SIG-M5 treated with dmso at 0.1 percent for 504 hours (cell line): ENCODE data around the gene FAM20C.
A peak's percentile ranks its signal among the peaks of the same experiment; 100 is the strongest.
"Not testable (repeated sequence)": the region's sequence is repeated elsewhere in the genome, so short reads cannot be mapped to it uniquely, and the experiment has no call there.

Experiments used
- DNase-seq: peaks from one replicate; lab custom pipeline; 2025; ENCODE audit not compliant: unreplicated experiment; lab: John Stamatoyannopoulos, UW

The FAM20C gene

GRCh38 chr7:289209-289755 is 96.9 kb downstream of the FAM20C start:
- no peak for DNase-seq

- DNase-seq = no peak
These were observed 97.6 kb downstream of the FAM20C start, which contains the start of gene FOXL3 for GRCh38 chr7:289756-290553. TSS of gene FOXL3 (plus strand) at chr7:290170. CDS start at chr7:290170, 0 bp downstream.

GRCh38 chr7:290554-291372 is 98.4 kb downstream of the FAM20C start:
- DNase-seq = no peak

DNA sequence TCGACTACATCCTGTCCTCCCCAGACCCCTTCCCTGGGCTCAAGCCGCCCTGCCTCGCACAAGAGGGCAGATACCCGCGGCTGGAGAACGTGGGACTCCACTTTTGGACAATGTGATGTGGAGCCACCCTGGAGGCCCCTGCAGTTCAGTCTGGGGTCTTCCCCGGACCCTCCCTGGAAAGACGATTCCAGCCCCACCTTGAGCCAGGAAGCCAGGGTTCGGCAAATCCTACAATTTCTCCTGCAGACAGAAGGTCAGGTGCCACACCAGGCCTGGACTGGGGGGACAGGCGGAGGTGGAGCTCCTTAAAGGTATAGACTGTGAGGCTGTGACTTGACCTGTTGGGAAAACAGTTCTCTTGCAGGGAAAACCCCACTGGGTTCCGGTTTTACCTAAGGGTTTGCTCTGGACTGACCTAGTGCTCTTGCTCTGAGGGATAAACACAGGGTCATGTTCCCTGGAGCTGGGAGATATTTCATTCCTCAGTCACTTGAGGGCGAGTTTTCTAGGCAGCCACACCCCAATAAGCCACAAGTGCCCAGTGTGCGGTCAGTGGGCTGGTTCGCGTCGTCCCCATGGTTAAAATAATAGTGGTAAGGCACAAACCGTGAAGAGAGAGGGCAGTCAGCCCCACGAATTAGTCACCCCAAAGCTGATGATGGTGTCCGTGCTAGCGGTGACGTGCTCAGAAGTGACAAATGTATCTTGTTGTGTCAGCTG is 99.2 kb downstream of the FAM20C start:
- peak; percentile 17 for DNase-seq

GRCh38 chr7:292226-292625 is 99.9 kb downstream of the FAM20C start:
- no peak for DNase-seq

DNA sequence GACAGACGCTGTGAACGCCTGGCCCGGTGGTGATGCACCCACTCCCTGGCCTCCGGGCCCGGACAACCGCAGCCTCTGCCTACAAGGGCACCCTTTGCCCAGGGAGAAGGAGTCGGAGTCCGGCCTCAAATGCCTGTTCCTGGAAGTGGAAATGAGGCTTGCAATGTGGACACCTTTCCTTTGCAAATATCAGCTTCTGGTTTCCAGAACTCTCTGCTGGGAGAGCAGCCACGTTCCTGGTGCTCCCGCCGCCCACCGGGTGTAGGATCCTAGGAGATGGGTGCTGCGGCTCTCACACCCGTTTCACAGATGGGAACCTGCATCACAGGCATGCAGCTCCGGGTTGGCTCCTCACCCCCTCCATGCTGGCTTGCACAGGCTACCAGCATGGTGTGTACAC is 100.5 kb downstream of the FAM20C start:
- DNase-seq = no peak

DNA sequence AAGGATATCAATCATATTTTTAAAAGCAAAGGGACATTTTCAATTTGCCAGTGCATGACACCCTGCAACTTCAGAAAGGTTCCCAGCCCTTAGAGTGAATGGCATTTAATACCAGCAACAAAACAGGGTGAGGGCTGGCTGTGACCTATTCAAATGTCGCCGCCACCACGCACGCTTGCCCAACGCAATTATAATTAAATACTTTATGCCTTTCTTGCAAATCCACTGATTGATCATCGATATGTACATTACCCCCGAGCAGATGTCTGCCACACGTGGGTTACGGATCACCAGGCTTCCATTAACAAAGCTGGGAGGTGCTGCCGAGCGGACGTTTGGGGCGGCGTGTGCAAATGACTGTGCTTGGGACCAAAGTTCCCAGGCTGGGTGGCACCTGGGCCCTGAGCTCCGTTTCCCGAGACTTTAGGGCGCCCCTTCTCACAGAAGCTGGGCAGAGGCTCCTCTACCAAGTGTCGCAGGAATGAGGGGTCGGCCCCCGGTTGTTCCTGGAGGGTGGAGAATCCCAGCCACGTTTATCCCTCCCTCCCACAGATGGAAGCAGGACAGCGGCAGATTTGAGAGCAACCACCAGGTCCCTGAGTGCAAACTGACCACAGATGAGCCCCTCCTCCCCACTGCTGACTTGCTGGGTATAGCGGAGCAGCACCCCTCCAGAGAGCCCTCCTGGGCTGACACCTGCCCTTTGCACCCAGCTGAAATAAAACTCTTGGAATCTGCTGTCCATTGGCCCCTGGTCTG is 101.5 kb downstream of the FAM20C start:
- DNase-seq = no peak

GRCh38 chr7:294440-295154 is 102.2 kb downstream of the FAM20C start:
- no peak for DNase-seq

DNA sequence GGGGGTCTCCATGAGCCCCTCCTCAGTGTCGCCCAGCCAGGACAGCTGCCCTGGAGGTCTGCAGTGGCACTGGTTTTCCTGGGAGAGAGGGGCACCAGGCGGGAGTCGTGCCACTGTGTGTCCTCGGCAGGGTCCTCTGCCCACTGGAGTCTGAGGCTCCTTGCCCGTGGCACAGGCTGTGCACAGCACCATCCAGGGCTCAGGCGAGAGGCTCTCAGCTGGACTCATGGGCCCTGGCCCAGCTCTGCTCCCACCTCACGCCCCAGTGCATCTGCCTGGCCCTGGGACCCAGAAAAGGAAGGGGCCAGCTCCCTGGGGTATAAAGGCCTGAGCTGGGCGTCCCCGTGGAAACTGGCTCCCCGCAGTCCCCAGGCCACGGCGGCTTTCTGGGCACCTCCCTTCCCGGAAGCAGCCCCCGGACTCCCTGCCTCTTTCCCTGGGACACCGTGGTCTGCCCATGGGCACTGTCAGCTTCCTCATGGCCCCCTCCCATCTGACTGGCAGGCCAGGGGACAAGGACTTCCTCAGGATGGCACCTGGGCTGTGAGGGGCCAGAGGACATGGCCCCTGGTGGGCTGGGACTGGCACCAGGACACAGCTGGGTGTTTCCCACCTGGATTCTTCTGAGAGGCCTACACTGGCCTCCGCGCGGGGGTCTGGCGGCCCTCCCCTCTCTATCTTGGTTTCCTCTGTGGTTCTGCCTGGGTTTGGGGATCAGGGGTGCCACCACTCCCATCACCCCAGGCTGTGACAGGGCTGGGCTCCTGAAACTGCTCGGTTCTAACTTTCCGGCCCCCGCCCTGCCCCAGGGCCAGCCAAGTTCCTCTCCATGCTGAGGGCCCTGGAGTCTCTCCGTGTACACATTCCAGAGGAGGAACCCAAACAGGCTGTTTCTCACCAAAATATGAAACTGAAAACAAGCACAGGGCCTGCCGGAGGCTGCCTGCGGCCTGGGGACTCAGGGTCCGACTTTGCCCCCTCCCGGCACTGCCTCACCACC is 103.1 kb downstream of the FAM20C start:
- no peak for DNase-seq

DNA sequence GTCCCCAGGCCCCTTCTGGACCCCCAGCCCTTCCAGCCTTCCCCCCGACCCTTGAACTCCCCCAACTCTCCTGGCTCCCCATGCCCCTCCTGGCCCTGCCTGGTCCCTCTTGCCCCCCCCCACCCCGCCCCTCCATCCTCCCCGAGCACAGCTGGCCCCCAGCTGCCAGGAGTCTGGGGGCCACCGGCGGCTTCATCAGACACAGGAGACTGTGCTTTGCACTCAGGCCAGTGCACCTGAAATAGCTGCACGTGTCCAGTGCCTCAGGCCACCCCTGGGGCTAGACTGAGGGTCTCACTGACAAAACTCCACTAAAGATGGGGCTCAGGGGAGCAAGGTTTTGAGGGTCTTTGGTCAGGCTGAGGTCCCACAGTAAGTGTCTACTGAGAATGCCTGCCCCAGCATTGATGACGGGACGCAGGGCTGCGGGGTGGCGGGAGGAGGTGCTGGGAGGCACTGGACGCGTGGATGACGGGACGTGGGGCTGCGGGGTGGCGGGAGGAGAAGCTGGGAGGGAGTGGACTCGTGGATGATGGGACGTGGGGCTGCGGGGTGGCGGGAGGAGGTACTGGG is 104.1 kb downstream of the FAM20C start:
- DNase-seq = no peak

GRCh38 chr7:297141-297540 is 104.8 kb downstream of the FAM20C start:
- DNase-seq = not testable (repeated sequence)

DNA sequence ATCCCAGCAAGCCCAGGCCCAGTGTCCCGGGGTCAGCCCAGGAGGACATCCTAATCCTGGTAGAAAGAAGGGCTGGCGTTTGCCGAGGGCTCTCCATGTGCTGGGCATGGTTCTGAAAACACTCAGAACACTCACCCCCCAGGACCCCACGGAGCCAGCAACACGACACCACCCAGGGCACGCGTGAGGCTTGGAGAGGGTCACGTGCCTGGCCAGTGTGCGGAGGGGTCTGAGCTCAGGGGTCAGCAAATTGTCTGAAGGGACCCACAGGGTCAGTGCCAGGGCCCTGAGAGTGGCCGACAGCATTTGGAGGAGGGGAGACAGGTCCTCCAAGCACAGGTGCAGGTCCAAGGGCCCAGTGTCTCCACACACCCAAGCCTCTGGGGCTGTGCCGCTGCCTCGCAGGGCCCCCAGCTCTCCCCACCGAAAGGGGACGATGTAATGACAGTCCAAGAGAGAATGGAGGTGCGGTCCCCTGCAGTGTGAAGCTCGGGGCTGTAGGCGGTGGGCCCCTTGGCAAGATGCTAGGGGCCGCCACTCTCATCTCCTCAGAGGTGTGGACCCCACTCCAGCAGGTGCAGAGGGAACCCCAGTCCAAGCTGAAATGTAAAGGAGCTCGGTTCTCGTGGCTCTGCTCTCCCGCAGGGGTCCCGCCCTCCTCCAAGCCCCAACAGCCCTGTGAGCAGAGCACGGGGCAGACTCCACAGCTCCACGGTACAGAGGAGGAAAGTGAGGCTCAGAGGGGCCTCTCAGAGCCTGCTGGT is 105.4 kb downstream of the FAM20C start:
- no peak for DNase-seq

GRCh38 chr7:298375-298702 is 106.0 kb downstream of the FAM20C start:
- no peak for DNase-seq

GRCh38 chr7:298743-299142 is 106.4 kb downstream of the FAM20C start:
- DNase-seq = no peak

GRCh38 chr7:299169-299568 is 106.8 kb downstream of the FAM20C start:
- no peak for DNase-seq

GRCh38 chr7:299628-300027 is 107.3 kb downstream of the FAM20C start:
- no peak for DNase-seq

- no peak for DNase-seq
These were observed 107.7 kb downstream of the FAM20C start for GRCh38 chr7:300048-300447.
